Ectodermal cell (in vitro differentiated cells): ENCODE results near the gene RHOXF1. TPM values are rescaled to one million over a fixed set of nuclear protein-coding genes. Genes with fewer than 3 reads are reported as not detected.
"Not testable (repeated sequence)": the region's sequence is repeated elsewhere in the genome, so short reads cannot be mapped to it uniquely, and the experiment has no call there.

Source experiments
- H3K27ac ChIP-seq: 2 replicates; pipeline ENCODE4 v1.7.0; 2013; ENCODE audit warnings: mild to moderate bottlenecking, low read depth, low read length; ENCODE audit not compliant: insufficient read depth, poor library complexity, severe bottlenecking
- H3K27me3 ChIP-seq: 2 replicates; pipeline ENCODE4 v1.7.0; 2013; ENCODE audit warnings: mild to moderate bottlenecking, low read length; ENCODE audit not compliant: insufficient read depth, control insufficient read depth, poor library complexity, severe bottlenecking
- H3K36me3 ChIP-seq: one replicate; pipeline ENCODE4 v1.7.0; 2013; ENCODE audit warnings: low read length; ENCODE audit not compliant: control insufficient read depth, insufficient read depth
- H3K4me1 ChIP-seq: one replicate; pipeline ENCODE4 v1.7.0; 2013; ENCODE audit warnings: low read length; ENCODE audit not compliant: control insufficient read depth, insufficient read depth
- H3K4me3 ChIP-seq: 2 replicates; pipeline ENCODE4 v1.7.0; 2013; ENCODE audit warnings: low read depth, low read length, control low read depth; ENCODE audit not compliant: insufficient read depth
- H3K9me3 ChIP-seq: 2 replicates; pipeline ENCODE4 v1.7.0; 2013; ENCODE audit warnings: mild to moderate bottlenecking, low read length, moderate library complexity; ENCODE audit not compliant: control insufficient read depth
- WGBS, 2 experiments: methylation state at CpG; one replicate each; pipeline ENCODE4 v1.1.7; 2013; ENCODE audit warnings: missing lambda C conversion rate in 2 of 2; 5-methylcytosine and 5-hydroxymethylcytosine counted together
- polyA plus RNA-seq, 4 experiments: library from polyadenylated mRNA; stranded (reverse); fragments of 50-300 nt; gene quantifications; one replicate each; pipeline ENCODE4 v1.2.3, GENCODE V29; 2013

RHOXF1 gene, protein sequence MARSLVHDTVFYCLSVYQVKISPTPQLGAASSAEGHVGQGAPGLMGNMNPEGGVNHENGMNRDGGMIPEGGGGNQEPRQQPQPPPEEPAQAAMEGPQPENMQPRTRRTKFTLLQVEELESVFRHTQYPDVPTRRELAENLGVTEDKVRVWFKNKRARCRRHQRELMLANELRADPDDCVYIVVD
- polyA plus RNA-seq (2013, experiment 1 of 4): not detected
- polyA plus RNA-seq (2013, experiment 2 of 4): 0.36 TPM
- polyA plus RNA-seq (2013, experiment 3 of 4): not detected
- polyA plus RNA-seq (2013, experiment 4 of 4): not detected

DNA sequence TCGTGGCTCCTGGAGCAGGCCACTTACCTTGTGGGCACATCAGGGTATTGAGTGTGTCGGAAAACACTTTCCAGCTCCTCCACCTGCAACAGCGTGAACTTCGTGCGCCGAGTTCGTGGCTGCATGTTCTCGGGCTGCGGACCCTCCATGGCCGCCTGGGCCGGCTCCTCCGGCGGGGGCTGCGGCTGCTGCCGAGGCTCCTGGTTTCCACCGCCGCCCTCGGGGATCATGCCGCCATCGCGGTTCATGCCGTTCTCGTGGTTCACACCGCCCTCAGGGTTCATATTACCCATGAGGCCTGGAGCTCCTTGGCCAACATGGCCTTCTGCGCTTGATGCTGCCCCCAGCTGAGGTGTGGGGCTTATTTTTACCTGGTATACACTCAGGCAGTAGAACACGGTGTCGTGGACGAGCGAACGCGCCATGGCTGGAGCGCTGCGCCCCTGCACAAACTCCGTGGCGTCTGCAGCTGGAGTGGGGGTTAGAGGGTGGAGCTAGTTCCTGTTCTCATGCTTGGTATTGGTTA lies at the start of gene RHOXF1:
Gene RHOXF1, minus strand, starts transcription at position 476 of the 526 bp plus-strand sequence. Its CDS starts 51 bp downstream, at position 425.
- H3K27ac ChIP-seq: no peak within 1 kb of the TSS
- 94 to 96% methylated on average over 35 of the region's 35 CpGs for WGBS, 2 experiments

DNA sequence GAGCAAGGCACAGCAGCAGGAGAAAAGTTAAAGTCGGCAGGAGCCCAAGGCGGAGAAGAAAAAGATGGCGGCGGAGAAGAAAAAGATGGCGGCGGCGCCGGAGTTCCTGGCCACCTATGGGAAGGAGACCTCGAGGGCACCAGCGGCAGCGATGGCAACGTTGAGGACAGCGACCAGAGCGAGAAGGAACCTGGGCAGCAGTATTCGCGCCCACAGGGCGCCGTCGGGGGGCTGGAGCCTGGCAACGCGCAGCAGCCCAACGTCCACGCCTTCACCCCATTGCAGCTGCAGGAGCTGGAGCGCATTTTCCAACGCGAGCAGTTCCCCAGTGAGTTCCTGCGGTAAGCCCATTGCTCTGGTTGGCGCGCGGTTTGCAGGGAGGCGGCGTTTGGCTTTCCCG lies 43.4 kb upstream of the RHOXF1 start:
- H3K4me3 ChIP-seq, H3K9me3 ChIP-seq, H3K27ac ChIP-seq, H3K27me3 ChIP-seq, H3K36me3 ChIP-seq, H3K4me1 ChIP-seq: not testable (repeated sequence)
- 93 to 100% methylated on average over 3 to 5 of the region's 33 CpGs for WGBS, 2 experiments

More for the DNA sequence above, at the start of gene RHOXF1:
- Histone ChIP-seq H3K4me3 (no peak within 1 kb of the TSS), H3K36me3 (no peaks in the 10 kb centered on the region), H3K9me3 (no peaks in the 10 kb centered on the region), H3K27me3 (no peaks in the 10 kb centered on the region), H3K4me1 (no peaks in the 10 kb centered on the region)

DNA sequence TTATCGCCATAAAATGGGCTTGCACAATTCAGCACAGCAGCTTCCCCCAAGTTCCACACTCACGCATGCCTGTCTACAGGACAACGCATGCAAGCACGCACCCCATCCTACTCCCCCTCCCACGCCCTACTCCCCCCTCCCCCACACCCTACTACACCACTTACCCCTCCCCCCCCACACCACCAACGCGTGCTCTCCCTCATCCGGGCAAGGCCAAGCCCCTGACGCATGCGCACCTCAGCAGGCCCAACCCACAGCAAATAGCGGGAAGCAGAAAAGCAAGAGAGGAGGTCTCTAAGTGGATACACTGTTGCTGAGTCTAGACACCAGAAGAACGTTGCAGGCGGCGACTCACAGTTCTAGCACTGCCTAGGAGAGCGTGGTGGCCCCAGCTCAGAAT lies 42.6 kb upstream of the RHOXF1 start, which contains the start of gene RHOXF2:
Gene RHOXF2, plus strand, starts transcription at position 301 of the 400 bp plus-strand sequence. CDS start 138 bp downstream, outside the sequence.
- H3K27ac ChIP-seq, H3K9me3 ChIP-seq, H3K4me1 ChIP-seq, H3K36me3 ChIP-seq, H3K27me3 ChIP-seq, H3K4me3 ChIP-seq: not testable (repeated sequence)
- no CpG with 5 or more reads among the region's 15 CpGs for WGBS, 2 experiments

DNA sequence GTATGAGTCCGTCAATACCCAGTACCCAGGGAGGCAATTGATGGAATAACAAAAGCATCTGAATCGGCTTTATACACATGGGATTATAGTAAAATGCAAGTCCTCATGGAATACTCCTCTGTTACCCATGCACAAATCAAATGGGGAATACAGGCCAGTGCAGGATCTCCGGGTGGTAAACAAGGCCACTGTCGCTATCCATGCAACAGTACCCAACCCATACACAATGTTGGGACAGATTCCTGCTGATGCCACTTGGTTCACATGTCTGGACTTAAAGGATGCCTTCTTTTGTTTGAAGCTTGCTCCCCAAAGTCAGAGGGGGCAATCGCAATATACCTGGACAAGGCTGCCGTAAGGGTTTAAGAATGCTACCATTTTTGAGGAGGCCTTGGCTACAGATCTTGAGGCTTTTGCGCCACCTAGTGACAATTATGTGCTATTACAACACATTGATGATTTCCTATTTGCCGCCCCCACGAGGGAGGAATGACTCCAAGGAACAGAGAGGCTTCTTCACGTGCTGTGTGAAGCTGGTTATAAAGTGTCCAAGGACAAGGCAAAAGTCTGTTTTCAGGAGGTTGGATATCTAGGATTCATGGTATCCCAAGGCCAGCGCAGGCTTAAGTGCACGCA lies 34.5 kb upstream of the RHOXF1 start:
- not testable (repeated sequence) for H3K4me1 ChIP-seq, H3K4me3 ChIP-seq, H3K27me3 ChIP-seq, H3K9me3 ChIP-seq, H3K27ac ChIP-seq, H3K36me3 ChIP-seq
- WGBS, 2 experiments: no CpG with 5 or more reads among the region's 12 CpGs

DNA sequence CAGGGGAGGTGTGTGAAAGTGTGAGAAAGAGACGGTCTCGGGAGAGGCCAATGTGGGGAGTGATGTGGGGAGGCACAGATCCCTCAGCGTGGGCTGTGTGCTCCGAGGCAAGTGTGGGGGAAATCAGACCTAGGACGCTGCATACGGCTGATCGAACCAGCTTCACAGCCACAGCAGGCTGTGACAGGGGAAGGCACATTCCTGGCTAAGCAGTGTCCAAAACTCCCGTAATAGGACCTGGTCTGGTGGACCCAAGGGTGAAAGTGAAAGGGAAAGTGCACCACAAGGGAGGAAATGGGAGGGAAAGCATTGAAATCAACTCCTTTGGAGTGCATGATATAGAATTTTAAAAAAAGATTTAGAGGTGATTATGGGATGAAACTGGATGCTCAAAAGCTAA lies 31.8 kb upstream of the RHOXF1 start:
- no peak overlapping the region for H3K27ac ChIP-seq
- H3K4me3 ChIP-seq: no peak overlapping the region
- no peaks in the 10 kb centered on the region for H3K36me3 ChIP-seq
- H3K27me3 ChIP-seq: no peaks in the 10 kb centered on the region
- 91 to 96% methylated on average over 8 of the region's 8 CpGs for WGBS, 2 experiments
- no peaks in the 10 kb centered on the region for H3K4me1 ChIP-seq
- no peaks in the 10 kb centered on the region for H3K9me3 ChIP-seq

DNA sequence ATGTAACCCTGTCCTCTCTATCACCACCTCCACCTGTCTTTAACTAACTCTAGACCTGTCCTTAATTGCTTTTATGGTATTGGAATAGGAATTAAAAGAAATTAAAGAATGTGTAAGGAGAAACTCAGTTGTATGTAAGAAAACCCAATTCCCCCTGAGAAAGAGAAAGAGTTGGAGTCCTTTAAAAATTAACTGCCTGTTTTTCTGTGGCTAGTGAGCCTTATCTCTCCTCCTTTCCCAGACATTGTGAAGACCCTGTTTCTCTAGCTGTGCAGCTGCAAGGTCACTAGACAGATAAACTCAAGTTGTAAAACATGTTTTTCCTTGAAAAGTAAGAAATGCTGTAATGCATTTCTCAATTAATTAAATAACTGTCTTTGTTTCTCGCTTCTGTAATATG lies 30.6 kb upstream of the RHOXF1 start:
- H3K36me3 ChIP-seq, H3K4me1 ChIP-seq, H3K27ac ChIP-seq, H3K4me3 ChIP-seq, H3K27me3 ChIP-seq, H3K9me3 ChIP-seq: not testable (repeated sequence)
- WGBS, 2 experiments: 82 to 87% methylated on average over 1 of the region's 1 CpG

DNA sequence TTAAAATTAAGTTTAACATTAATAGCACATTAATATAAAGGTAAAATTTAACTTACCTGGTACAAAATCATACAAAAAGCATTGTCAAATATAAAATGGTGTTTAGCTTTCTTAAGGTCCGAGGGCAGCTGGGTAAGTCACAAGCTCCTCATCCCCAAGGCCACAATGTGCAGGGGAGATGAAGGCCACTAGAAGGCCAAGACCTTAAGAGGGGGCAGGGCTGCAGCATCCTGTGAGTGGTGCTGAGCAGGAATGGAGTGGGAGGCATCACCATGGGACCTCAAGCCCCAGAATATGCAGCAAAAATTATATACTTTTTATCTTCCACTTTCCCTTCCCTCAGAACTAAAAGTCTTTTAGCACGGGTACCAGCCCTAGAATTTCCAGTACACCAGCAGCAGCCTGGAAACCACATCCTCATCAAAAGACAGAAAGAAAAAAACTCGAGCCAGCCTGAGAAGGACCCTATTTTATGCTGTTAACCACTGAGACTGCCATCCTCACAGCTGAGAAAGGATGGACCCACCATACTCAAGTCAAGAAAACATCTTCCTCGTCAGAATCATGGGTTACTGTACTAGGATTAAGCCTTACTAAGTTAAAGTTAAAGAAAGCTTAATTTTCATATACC lies 29.7 kb upstream of the RHOXF1 start:
- WGBS, 2 experiments: 93 to 98% methylated on average over 3 to 4 of the region's 4 CpGs
- Histone ChIP-seq H3K27ac (no peak overlapping the region), H3K36me3 (no peaks in the 10 kb centered on the region), H3K4me3 (no peak overlapping the region), H3K9me3 (no peaks in the 10 kb centered on the region), H3K4me1 (no peaks in the 10 kb centered on the region), H3K27me3 (no peaks in the 10 kb centered on the region)

DNA sequence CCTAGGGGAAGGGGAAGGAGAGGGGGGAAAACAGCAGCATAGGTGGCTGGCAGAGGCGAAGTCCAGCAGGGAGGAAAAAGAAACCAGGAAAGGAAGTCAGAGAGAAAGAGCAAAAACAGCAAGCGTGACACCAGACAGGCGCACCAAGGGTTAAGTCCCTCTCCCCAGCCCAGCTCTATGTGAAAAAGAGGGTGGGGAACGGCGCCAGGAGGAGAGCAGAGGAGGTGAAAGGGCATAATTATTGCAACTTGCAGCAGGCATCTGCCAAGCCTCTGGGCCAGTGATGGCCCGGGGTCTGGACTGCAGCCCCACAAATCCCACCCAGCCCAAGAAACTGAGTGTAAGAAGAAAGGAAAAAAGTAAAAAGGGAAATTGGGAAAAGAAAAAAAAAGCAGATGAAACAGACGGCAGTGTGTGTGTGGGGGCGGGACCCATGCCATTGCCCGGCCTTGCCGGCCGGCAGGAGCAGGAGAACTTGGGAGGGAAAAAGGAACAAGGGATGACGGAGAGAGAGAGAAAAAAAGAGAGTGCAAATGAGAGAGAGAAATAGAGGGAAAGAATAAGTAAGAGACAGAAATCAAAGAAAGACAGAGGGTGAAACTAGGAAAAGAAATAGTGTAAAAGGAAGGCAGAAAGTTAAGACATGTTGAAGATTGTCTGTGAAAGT lies 28.6 kb upstream of the RHOXF1 start:
- H3K9me3 ChIP-seq: no peaks in the 10 kb centered on the region
- no peak overlapping the region for H3K4me3 ChIP-seq
- no peak overlapping the region for H3K27ac ChIP-seq
- H3K4me1 ChIP-seq: no peaks in the 10 kb centered on the region
- no peaks in the 10 kb centered on the region for H3K36me3 ChIP-seq
- H3K27me3 ChIP-seq: no peaks in the 10 kb centered on the region
- 36 to 37% methylated on average over 12 of the region's 12 CpGs for WGBS, 2 experiments

DNA sequence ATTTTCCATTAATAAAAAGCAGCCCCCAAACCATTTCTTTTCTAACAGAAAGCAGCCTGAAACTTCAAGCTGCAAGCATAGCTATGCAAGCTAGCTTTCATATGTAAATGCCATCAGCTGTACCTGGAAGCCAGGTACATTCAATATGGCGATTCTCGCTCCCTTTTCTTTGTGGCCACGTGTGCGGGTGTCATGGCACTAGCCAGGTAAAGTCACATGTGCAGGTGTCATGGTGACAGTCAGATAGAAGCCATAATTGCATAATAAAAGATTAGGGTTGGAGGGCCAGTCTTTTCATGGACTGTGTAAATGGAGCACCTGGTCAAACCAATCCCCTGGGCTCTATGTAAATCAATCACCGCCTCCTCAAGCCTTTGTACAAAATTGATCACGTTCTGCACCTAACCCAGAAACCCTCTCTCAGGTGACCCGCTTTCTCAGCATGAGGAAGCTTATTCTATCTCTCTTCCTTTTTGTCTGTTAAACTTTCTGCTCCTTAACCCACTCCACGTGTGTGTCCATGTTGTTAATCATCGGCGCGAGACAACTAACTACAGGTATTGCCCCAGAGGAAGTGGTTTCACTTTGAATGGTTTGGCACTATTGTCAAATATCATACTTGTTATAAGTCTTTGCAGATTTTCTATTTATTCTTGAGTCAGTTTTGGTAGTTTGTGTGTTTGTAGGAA lies 24.7 kb upstream of the RHOXF1 start:
- Histone ChIP-seq H3K4me1 (no peaks in the 10 kb centered on the region), H3K36me3 (no peaks in the 10 kb centered on the region), H3K4me3 (no peak overlapping the region), H3K9me3 (no peaks in the 10 kb centered on the region), H3K27me3 (no peaks in the 10 kb centered on the region), H3K27ac (no peak overlapping the region)
- WGBS, 2 experiments: 71 to 77% methylated on average over 8 to 11 of the region's 11 CpGs
